HepG2 (cell line): ENCODE data around the gene CD81. TPM values are rescaled to one million over a fixed set of nuclear protein-coding genes. Genes with fewer than 3 reads are reported as not detected.

Experiments used
- AGO2 ChIP-seq: fragments of 200-400 bp; formaldehyde crosslinking; optimal IDR thresholded peaks from 2 replicates; pipeline ENCODE3; 2017; ENCODE audit warnings: mild to moderate bottlenecking, low read depth, low read length, moderate library complexity
- CTCF ChIP-seq: sonication (generic); formaldehyde crosslinking; IDR thresholded peaks from 2 replicates; pipeline ENCODE4 v1.5.0; 2020; ENCODE audit warnings: mild to moderate bottlenecking, missing genetic modification reagents, moderate library complexity
- EED ChIP-seq: sonication (generic); formaldehyde crosslinking; IDR thresholded peaks from 2 replicates; pipeline ENCODE4 v1.5.0; 2020; ENCODE audit warnings: mild to moderate bottlenecking, missing genetic modification reagents
- ELF1 ChIP-seq: sonication (generic); formaldehyde crosslinking; IDR thresholded peaks from 2 replicates; pipeline ENCODE4 v1.4.0; 2020; ENCODE audit warnings: missing genetic modification reagents
- FOXA1 ChIP-seq, 2 experiments: fragments of 450-650 bp in 1 of 2; sonication (generic) in 1 of 2; formaldehyde crosslinking in 1 of 2; IDR thresholded peaks; 2 replicates each; pipeline versions ENCODE4 v1.4.0 to v1.6.1; 2016 to 2020; ENCODE audit warnings: missing genetic modification reagents in 1 of 2
- HOXD1 ChIP-seq: sonication (generic); formaldehyde crosslinking; IDR thresholded peaks from 2 replicates; pipeline ENCODE4 v1.5.0; 2020; ENCODE audit warnings: missing genetic modification reagents
- ONECUT2 ChIP-seq: sonication (generic); formaldehyde crosslinking; IDR thresholded peaks from 2 replicates; pipeline ENCODE4 v1.4.0; 2020; ENCODE audit warnings: missing genetic modification reagents
- RAD21 ChIP-seq: fragments of 450-650 bp; formaldehyde crosslinking; IDR thresholded peaks from 2 replicates; pipeline ENCODE4 v1.5.0; 2020; ENCODE audit warnings: mild to moderate bottlenecking
- SALL1 ChIP-seq: sonication (generic); formaldehyde crosslinking; IDR thresholded peaks from 2 replicates; pipeline ENCODE4 v1.8.0; 2022; ENCODE audit warnings: mild to moderate bottlenecking, missing genetic modification reagents
- SP4 ChIP-seq: sonication (generic); formaldehyde crosslinking; IDR thresholded peaks from 2 replicates; pipeline ENCODE4 v1.8.1; 2023; ENCODE audit warnings: mild to moderate bottlenecking, missing genetic modification reagents
- STAG1 ChIP-seq: sonication (generic); formaldehyde crosslinking; IDR thresholded peaks from 2 replicates; pipeline ENCODE4 v1.4.0; 2020; ENCODE audit warnings: missing genetic modification reagents
- ZBTB4 ChIP-seq: sonication (generic); formaldehyde crosslinking; IDR thresholded peaks from 2 replicates; pipeline ENCODE4 v1.4.0; 2020; ENCODE audit warnings: missing genetic modification reagents, mild to moderate bottlenecking, borderline replicate concordance
- ZFP36L2 ChIP-seq: sonication (generic); formaldehyde crosslinking; IDR thresholded peaks from 2 replicates; pipeline ENCODE4 v1.4.0; 2020; ENCODE audit warnings: missing genetic modification reagents
- ZFX ChIP-seq: sonication (generic); formaldehyde crosslinking; IDR thresholded peaks from 2 replicates; pipeline ENCODE4 v1.4.0; 2020; ENCODE audit warnings: mild to moderate bottlenecking, low read depth, missing genetic modification reagents, moderate library complexity
- ZNF333 ChIP-seq: sonication (generic); formaldehyde crosslinking; IDR thresholded peaks from 2 replicates; pipeline ENCODE4 v1.4.0; 2020; ENCODE audit warnings: mild to moderate bottlenecking, missing genetic modification reagents, borderline replicate concordance
- ZNF335 ChIP-seq: sonication (generic); formaldehyde crosslinking; IDR thresholded peaks from 2 replicates; pipeline ENCODE4 v1.4.0; 2020; ENCODE audit warnings: missing genetic modification reagents
- ZNF572 ChIP-seq: sonication (generic); formaldehyde crosslinking; IDR thresholded peaks from 2 replicates; pipeline ENCODE4 v1.5.1; 2020; ENCODE audit warnings: mild to moderate bottlenecking, missing genetic modification reagents
- ZSCAN12 ChIP-seq: sonication (generic); formaldehyde crosslinking; IDR thresholded peaks from 2 replicates; pipeline ENCODE4 v1.9.0; 2021; ENCODE audit warnings: mild to moderate bottlenecking, missing genetic modification reagents
- ZSCAN25 ChIP-seq: sonication (generic); formaldehyde crosslinking; IDR thresholded peaks from 2 replicates; pipeline ENCODE4 v1.8.0; 2022; ENCODE audit warnings: mild to moderate bottlenecking, missing genetic modification reagents
- polyA plus RNA-seq, 8 experiments: library from polyadenylated mRNA; depleted of rRNA in 3 of 8; stranded (reverse) in 7 of 8; unstranded in 1 of 8; fragments of >200 nt; fragmentation: Illumina TruSeq in 4 of 8; extraction: Trizol in 4 of 8; gene quantifications; 2 replicates each; pipeline versions ENCODE4 v1.2.1 to v1.2.3, GENCODE V29; 2011 to 2016; ENCODE audit warnings: low read depth in 4 of 8, missing spikeins in 1 of 8, mixed read lengths in 1 of 8; ENCODE audit not compliant: insufficient read depth in 1 of 8
- total RNA-seq, 5 experiments: library from RNA; depleted of rRNA; stranded (reverse); fragments of >200 nt; fragmentation: Illumina TruSeq; extraction: Trizol; gene quantifications; 2 replicates each; pipeline ENCODE4 v1.2.3, GENCODE V29; 2016; ENCODE audit warnings: low read depth in 1 of 5
- TF ChIP-seq, protein P1 (sequence below): sonication (generic); formaldehyde crosslinking; IDR thresholded peaks from 2 replicates; pipeline ENCODE4 v1.9.0; 2022; ENCODE audit warnings: missing genetic modification reagents, mild to moderate bottlenecking, borderline replicate concordance
- TF ChIP-seq, protein P2 (sequence below): fragments of 450-650 bp; IDR thresholded peaks from 2 replicates; pipeline ENCODE4 v1.6.1; 2017

Gene CD81
- total and polyA plus RNA-seq, 2 of the 13 experiments (the other 11 are each of a cell fraction or from before 2014, with no cell fraction given), result not detected

- peak; percentile 93 for TF ChIP-seq CTCF (CRISPR knock-in tag)
- TF ChIP-seq FOXA1 (IDR thresholded peaks at IDR 0.05), result no peak
- no peak for TF ChIP-seq FOXA1 (CRISPR knock-in tag; IDR thresholded peaks at IDR 0.05)
- TF ChIP-seq ZFP36L2 (CRISPR knock-in tag), result no peak
- peak; percentile 83 for TF ChIP-seq RAD21
- peak; percentile 36; the same call in 1 of the 2 replicates for TF ChIP-seq ZFX
- TF ChIP-seq SALL1 (CRISPR knock-in tag), result peak; percentile 47; the same call in 1 of the 2 replicates
- peak; percentile 26; the same call in 1 of the 2 replicates for TF ChIP-seq ELF1 (CRISPR knock-in tag)
- TF ChIP-seq ZSCAN12 (CRISPR knock-in tag), result no peak
- TF ChIP-seq ZNF335 (CRISPR knock-in tag), result no peak
- TF ChIP-seq, protein P1, sequence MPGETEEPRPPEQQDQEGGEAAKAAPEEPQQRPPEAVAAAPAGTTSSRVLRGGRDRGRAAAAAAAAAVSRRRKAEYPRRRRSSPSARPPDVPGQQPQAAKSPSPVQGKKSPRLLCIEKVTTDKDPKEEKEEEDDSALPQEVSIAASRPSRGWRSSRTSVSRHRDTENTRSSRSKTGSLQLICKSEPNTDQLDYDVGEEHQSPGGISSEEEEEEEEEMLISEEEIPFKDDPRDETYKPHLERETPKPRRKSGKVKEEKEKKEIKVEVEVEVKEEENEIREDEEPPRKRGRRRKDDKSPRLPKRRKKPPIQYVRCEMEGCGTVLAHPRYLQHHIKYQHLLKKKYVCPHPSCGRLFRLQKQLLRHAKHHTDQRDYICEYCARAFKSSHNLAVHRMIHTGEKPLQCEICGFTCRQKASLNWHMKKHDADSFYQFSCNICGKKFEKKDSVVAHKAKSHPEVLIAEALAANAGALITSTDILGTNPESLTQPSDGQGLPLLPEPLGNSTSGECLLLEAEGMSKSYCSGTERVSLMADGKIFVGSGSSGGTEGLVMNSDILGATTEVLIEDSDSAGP (CRISPR knock-in tag), result peak; percentile 22; the same call in 1 of the 2 replicates
- TF ChIP-seq EED (CRISPR knock-in tag), result 0 out of 2 replicates have a peak, but pooled peaks have one; percentile 61
- peak; percentile 91 for TF ChIP-seq STAG1 (CRISPR knock-in tag)
- peak; percentile 68; the same call in 1 of the 2 replicates for TF ChIP-seq ZNF572
- TF ChIP-seq AGO2, result no peak
- 0 out of 2 replicates have a peak, but pooled peaks have one; percentile 32 for TF ChIP-seq HOXD1 (CRISPR knock-in tag)
- peak; percentile 40; the same call in 1 of the 2 replicates for TF ChIP-seq SP4 (CRISPR knock-in tag)
- peak; percentile 55; the same call in 1 of the 2 replicates for TF ChIP-seq ZBTB4 (CRISPR knock-in tag)
- no peak for TF ChIP-seq ZNF333 (CRISPR knock-in tag)
- no peak for TF ChIP-seq ZSCAN25 (CRISPR knock-in tag)
- TF ChIP-seq, protein P2, sequence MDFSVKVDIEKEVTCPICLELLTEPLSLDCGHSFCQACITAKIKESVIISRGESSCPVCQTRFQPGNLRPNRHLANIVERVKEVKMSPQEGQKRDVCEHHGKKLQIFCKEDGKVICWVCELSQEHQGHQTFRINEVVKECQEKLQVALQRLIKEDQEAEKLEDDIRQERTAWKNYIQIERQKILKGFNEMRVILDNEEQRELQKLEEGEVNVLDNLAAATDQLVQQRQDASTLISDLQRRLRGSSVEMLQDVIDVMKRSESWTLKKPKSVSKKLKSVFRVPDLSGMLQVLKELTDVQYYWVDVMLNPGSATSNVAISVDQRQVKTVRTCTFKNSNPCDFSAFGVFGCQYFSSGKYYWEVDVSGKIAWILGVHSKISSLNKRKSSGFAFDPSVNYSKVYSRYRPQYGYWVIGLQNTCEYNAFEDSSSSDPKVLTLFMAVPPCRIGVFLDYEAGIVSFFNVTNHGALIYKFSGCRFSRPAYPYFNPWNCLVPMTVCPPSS, result no peak
- TF ChIP-seq ONECUT2 (CRISPR knock-in tag), result no peak
These were observed 42.8 kb downstream of the CD81 start (continued) for GRCh38 chr11:2419638-2420501.
